GM13976 (cell line): ENCODE measurements around the gene TMC3.

ENCODE experiments used
- DNase-seq: peaks from one replicate; pipeline ENCODE4 v3.0.0; 2012; ENCODE audit warnings: low spot score
- in situ Hi-C: fragments of 300-500 bp; cut with MboI; formaldehyde crosslinking; loops from one replicate; pipeline ENCODE4 v1.12.0; 2022; ENCODE audit warnings: low sequenced_read_pairs, mixed read lengths, inconsistent platforms; ENCODE audit not compliant: unreplicated experiment
- TF ChIP-seq, protein P1 (sequence below): IDR thresholded peaks from 2 replicates; pipeline ENCODE4 v1.5.1; 2012; ENCODE audit warnings: borderline replicate concordance, mild to moderate bottlenecking; ENCODE audit not compliant: insufficient read depth; ENCODE audit errors: extremely low read depth, missing control alignments, control extremely low read depth

The TMC3 gene

DNA sequence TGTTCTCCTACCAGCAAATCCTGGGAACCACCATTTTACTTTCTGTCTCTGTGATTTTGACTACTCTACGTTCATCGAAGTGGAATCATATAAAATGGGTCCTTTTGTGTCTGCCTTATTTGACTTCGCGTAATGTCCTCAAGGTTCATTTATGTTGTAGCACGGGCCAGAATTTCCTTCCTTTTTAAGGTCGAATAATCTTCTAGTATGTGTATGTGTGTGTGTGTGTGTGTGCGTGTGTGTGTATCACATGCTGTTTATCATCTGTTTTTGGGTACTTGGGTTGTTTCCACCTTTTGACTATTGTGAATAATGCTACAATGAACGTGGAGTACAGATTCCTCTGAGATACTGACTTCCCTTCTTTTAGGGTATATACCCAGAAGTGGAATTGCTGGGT is 85.4 kb downstream of the TMC3 start:
- TF ChIP-seq, protein P1, sequence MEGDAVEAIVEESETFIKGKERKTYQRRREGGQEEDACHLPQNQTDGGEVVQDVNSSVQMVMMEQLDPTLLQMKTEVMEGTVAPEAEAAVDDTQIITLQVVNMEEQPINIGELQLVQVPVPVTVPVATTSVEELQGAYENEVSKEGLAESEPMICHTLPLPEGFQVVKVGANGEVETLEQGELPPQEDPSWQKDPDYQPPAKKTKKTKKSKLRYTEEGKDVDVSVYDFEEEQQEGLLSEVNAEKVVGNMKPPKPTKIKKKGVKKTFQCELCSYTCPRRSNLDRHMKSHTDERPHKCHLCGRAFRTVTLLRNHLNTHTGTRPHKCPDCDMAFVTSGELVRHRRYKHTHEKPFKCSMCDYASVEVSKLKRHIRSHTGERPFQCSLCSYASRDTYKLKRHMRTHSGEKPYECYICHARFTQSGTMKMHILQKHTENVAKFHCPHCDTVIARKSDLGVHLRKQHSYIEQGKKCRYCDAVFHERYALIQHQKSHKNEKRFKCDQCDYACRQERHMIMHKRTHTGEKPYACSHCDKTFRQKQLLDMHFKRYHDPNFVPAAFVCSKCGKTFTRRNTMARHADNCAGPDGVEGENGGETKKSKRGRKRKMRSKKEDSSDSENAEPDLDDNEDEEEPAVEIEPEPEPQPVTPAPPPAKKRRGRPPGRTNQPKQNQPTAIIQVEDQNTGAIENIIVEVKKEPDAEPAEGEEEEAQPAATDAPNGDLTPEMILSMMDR: no peak
- in situ Hi-C loops: loop anchor here (10.0 kb wide), 1 partner anchor 46 kb away; no protein-coding TSS in a partner anchor
- DNase-seq: no peak

DNA sequence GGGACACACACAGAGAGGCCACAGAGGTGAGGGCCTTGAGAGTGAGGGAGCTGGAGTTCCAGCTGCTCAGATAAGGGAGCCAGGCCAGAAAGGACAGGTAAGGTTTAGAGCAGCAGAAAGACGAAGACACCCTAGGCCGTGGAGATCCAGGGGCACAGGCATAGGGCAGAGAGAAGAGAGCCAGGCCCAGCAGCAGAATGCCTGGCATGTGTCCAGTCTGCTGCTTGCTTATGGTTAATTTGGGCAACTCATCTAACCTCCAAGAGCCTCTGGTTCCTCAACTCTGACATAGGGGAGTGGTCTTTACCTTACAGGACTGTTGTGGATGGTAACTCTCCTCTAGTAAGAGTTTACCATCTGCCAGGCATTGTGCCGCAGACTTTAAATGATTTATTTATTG is 86.0 kb downstream of the TMC3 start:
- no peak for DNase-seq
- TF ChIP-seq, protein P1: no peak
- in situ Hi-C loops: loop anchor here (10.0 kb wide), 1 partner anchor 47 kb away; no protein-coding TSS in a partner anchor

DNA sequence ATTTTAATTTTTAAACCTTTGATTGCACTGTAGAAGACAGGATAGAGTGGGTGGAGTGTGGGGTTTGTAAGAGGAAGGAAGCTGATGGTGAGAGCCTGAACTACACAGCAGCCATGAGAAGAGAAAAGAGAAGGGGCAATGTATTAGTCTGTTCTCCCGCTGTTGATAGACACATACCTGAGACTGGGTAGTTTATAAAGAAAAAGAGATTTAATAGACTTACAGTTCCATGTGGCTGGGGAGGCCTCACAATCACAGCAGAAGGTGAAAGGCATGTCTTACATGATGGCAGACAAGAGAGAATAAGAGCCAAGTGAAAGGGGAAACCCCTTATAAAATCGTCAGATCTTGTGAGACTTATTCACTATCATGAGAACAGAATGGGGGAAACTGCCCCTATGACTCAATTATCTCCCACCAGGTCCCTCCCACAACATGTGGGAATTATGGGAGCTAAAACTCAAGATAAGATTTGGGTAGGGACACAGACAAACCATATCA is 87.3 kb downstream of the TMC3 start:
- DNase-seq: no peak
- TF ChIP-seq, protein P1: no peak
- in situ Hi-C loops: loop anchor here (10.0 kb wide), 1 partner anchor 48 kb away; no protein-coding TSS in a partner anchor

DNA sequence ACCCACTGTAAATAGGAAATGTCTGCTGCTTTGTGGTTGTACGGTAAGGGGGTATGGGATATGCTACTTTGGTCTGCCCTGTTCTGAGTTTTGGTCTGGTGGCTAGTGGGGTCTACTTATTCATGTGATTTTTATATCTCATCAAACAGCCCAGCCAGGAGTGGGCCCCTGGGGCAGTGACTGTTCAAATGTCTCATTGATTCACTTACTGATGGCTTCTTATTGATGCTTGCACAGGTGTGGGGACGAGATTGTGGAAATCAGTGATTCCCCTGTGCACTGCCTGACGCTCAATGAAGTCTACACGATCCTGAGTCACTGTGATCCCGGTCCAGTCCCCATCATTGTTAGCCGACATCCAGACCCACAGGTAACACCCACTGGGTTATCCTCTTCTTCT is 88.6 kb downstream of the TMC3 start:
- in situ Hi-C loops: loop anchor here (10.0 kb wide), 1 partner anchor 49 kb away; no protein-coding TSS in a partner anchor
- TF ChIP-seq, protein P1: no peak
- DNase-seq: no peak

DNA sequence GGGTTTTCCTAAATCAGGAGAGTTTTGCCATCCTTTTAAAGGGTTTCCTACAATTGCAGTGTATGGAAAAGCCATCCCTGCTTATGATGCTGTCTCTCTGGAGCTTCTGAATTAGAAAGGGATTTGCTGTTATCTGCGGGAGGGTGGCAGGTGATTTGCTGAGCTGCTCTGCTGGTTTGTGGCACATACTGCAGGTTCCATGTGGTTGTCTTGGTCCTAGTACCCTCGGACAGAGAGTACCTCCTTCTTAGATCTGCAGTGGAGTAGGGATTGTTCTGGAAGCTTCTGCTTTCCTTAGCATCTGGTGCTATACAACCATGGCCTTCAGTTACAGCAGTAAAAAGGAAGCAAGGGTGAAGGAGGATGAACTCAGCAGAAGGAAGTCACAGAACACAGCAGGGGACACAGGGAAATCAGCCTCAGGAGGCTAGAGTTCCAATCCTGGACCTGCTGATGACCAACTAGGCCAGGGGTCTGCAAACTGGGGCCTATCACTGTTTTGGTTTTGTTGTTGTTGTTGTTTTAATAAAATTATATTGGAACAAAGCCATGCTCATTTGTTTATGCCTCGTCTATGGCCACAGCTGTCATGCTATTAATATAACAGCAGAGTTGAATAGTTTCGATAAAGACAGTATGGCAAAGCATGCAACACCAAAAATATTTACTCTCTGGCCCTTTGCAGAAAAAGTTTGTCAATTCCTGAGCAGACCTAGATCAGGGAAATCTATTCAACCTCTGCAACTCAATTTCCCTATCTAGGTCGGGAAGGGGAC is 89.6 kb downstream of the TMC3 start:
- in situ Hi-C loops: loop anchor here (10.0 kb wide), 1 partner anchor 50 kb away; no protein-coding TSS in a partner anchor
- DNase-seq: no peak
- TF ChIP-seq, protein P1: no peak

DNA sequence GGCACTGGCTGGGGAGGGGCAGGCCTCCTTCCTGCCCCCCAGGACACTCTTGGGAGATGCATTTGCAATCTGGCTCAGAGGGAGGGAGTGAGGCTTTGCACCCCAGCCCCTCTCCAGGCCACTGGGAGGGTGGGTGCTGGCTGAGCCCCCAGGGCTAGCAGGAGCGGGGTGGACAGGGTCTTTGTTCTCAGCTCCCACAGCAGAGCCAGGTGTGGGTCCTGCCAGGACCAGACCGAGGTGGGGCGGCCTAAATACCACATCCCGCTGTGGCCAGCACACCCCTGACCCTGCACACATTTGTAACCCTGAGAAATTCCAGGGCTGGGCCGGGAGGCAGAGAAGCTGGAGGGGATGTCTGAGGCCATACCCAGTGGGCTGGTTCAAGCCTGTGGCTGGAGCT is 91.1 kb downstream of the TMC3 start:
- in situ Hi-C loops: loop anchor here (10.0 kb wide), 1 partner anchor 52 kb away; no protein-coding TSS in a partner anchor

More for the DNA sequence above, 91.1 kb downstream of the TMC3 start:
- no peak for DNase-seq
- TF ChIP-seq, protein P1: no peak
